NCI-H524 treated with DMSO at 0.1 percent for 48 hours (cell line): ENCODE results near the gene C16orf89.
"Not testable (repeated sequence)": the region's sequence is repeated elsewhere in the genome, so short reads cannot be mapped to it uniquely, and the experiment has no call there.

Experiments
- DNase-seq: peaks from one replicate; lab custom pipeline; 2025; lab: John Stamatoyannopoulos, UW

C16orf89 gene

GRCh38 chr16:5059386-5060072 lies 6.2 kb downstream of the C16orf89 start:
- no peak for DNase-seq

- no peak for DNase-seq
Observed at GRCh38 chr16:5058476-5058875, 7.3 kb downstream of the C16orf89 start.

- DNase-seq: peak; percentile 1
Observed at GRCh38 chr16:5056352-5056751, 9.4 kb downstream of the C16orf89 start.

- no peak for DNase-seq
Observed at GRCh38 chr16:5054876-5055865, 10.6 kb downstream of the C16orf89 start.

GRCh38 chr16:5046914-5047313 lies 18.8 kb downstream of the C16orf89 start:
- DNase-seq: no peak

GRCh38 chr16:5045499-5046115 lies 20.1 kb downstream of the C16orf89 start:
- DNase-seq: no peak

- not testable (repeated sequence) for DNase-seq
Observed at GRCh38 chr16:5044581-5044980, 21.2 kb downstream of the C16orf89 start.

GRCh38 chr16:5044011-5044540 lies 21.7 kb downstream of the C16orf89 start:
- DNase-seq: no peak

GRCh38 chr16:5042574-5043171 lies 23.1 kb downstream of the C16orf89 start:
- no peak for DNase-seq

- no peak for DNase-seq
Observed at GRCh38 chr16:5041600-5042133, 24.1 kb downstream of the C16orf89 start.

GRCh38 chr16:5040451-5040850 lies 25.3 kb downstream of the C16orf89 start:
- DNase-seq: no peak

- no peak for DNase-seq
Observed at GRCh38 chr16:5036228-5037156, 29.3 kb downstream of the C16orf89 start.

GRCh38 chr16:5035909-5036227 lies 29.9 kb downstream of the C16orf89 start:
- DNase-seq: no peak

- no peak for DNase-seq
Observed at GRCh38 chr16:5034167-5034523, 31.6 kb downstream of the C16orf89 start.

- peak; percentile 18 for DNase-seq
Observed at GRCh38 chr16:5033256-5034166, 32.2 kb downstream of the C16orf89 start, which contains the start of gene NAGPA. Gene NAGPA (minus strand): TSS chr16:5033935. CDS start chr16:5033914, 21 bp downstream.

- no peak for DNase-seq
Observed at GRCh38 chr16:5032748-5033167, 33.0 kb downstream of the C16orf89 start.

- DNase-seq: no peak
Observed at GRCh38 chr16:5031601-5032000, 34.2 kb downstream of the C16orf89 start.

- DNase-seq: no peak
Observed at GRCh38 chr16:5030251-5030870, 35.4 kb downstream of the C16orf89 start.

- DNase-seq: no peak
Observed at GRCh38 chr16:5028950-5029475, 36.7 kb downstream of the C16orf89 start.
